ENCODE measurements around the gene SMIM43. TPM values are rescaled to one million over a fixed set of nuclear protein-coding genes. Genes with fewer than 3 reads are reported as not detected.
"Not testable (repeated sequence)": the region's sequence is repeated elsewhere in the genome, so short reads cannot be mapped to it uniquely, and the experiment has no call there.

The SMIM43 gene
- total and polyA plus RNA-seq, 9 of the 15 experiments (the other 6 are each of a cell fraction or from before 2014, with no cell fraction given) = not detected

DNA sequence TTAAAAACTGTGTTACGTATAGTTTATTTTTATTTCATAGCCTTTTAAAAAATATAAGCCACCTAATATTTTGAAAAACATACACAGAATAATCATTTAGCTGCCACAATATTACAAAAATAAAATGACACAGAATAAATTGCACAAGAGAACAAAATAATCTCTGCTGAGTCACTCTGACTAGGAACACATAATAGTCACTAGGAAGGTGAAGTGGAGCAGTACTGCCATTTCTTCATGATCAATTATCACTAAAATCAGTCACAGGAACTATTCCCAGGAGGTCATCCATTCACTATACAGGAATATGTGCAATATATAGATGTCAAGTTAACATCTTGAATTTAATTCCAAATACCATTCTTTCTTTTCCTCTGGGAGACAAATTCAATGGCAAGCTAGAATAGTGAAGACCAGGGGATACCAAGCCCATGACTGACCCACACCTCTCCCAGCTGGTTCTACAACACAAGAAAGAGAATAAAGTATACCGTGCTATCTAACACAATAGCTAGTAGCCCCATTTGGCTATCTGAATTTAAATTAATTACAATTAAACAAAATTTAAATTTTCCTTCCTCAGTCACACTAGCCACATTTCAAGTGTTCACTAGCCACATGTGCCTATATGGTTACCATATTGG lies 5.9 kb downstream of the SMIM43 start (continued):
- TF ChIP-seq, protein P1, sequence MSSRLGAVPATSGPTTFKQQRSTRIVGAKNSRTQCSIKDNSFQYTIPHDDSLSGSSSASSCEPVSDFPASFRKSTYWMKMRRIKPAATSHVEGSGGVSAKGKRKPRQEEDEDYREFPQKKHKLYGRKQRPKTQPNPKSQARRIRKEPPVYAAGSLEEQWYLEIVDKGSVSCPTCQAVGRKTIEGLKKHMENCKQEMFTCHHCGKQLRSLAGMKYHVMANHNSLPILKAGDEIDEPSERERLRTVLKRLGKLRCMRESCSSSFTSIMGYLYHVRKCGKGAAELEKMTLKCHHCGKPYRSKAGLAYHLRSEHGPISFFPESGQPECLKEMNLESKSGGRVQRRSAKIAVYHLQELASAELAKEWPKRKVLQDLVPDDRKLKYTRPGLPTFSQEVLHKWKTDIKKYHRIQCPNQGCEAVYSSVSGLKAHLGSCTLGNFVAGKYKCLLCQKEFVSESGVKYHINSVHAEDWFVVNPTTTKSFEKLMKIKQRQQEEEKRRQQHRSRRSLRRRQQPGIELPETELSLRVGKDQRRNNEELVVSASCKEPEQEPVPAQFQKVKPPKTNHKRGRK (tag; IDR thresholded peaks at IDR 0.05) = no peak

DNA sequence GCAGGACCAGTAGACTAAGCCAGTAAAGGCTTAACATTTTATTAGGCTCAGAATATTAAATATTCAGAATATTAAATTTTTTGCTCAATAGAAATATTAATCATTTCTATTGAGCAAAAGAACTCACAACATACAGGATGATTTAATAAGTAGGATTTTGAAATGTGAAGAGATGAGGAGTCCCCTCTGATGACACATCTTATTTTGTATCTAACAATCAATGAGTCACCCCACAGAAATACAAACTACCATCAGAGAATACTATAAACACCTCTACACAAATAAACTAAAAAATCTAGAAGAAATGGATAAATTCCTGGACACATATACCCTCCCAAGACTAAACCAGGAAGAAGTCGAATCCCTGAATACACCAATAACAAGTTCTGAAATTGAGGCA lies 12.8 kb downstream of the SMIM43 start:
- H3K27me3 ChIP-seq (ENCODE audit: control insufficient read depth in 2 of 2, insufficient read depth in 2 of 2, low read length in 2 of 2); CTCF ChIA-PET (ENCODE audit: low intra/inter-chr PET ratio); FAIRE-seq; BruUV-seq (replicated peaks); POLR2A ChIA-PET; DNase-seq (ENCODE audit: extremely low read depth in 1 of 4, low spot score in 3 of 4); H3K27ac ChIP-seq (ENCODE audit: extremely low read depth, low read depth, low read length); H3K4me1 ChIP-seq (replicated peaks in 1 of 2; ENCODE audit: control insufficient read depth in 2 of 2, insufficient read depth in 2 of 2, low read length in 2 of 2); intact Hi-C loops (cut with micrococcal nuclease); H3K4me2 ChIP-seq (ENCODE audit: insufficient read depth, low read length); H3K79me2 ChIP-seq (ENCODE audit: control insufficient read depth, insufficient read depth, low read length); ATAC-seq; H3K9me3 ChIP-seq (replicated peaks; ENCODE audit: control insufficient read depth, insufficient read depth, low read depth, low read length); H3K4me3 ChIP-seq; H3K36me3 ChIP-seq (ENCODE audit: control insufficient read depth, insufficient read depth, low read length); H3K9ac ChIP-seq (ENCODE audit: insufficient read depth in 1 of 2, low read depth in 2 of 2, low read length in 2 of 2); H3K9me1 ChIP-seq (ENCODE audit: control insufficient read depth, insufficient read depth, low read length); in situ Hi-C loops (cut with MboI); H2AFZ ChIP-seq (ENCODE audit: low read depth, low read length); H4K20me1 ChIP-seq (replicated peaks; ENCODE audit: control insufficient read depth, insufficient read depth, low read length): not testable (repeated sequence)
- TF ChIP-seq FOSL1 (tag; conservative IDR thresholded peaks at IDR 0.05) = peak; percentile 60
- TF ChIP-seq, protein P2, sequence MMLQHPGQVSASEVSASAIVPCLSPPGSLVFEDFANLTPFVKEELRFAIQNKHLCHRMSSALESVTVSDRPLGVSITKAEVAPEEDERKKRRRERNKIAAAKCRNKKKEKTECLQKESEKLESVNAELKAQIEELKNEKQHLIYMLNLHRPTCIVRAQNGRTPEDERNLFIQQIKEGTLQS (IDR thresholded peaks at IDR 0.05) = peak; percentile 78
- TF ChIP-seq, protein P2 (CRISPR knock-in tag; conservative IDR thresholded peaks at IDR 0.05) = not testable (repeated sequence)
- 0% methylated on average over 1 of the region's 1 CpG for WGBS (ENCODE audit: insufficient coverage, low coverage, missing lambda C conversion rate)
